Activated T-cell treated with anti-CD3 and anti-CD28 coated beads, Interleukin-2, amount 50 U/mL, for 4 hours (primary cell): ENCODE results near the gene TTLL11. TPM values are rescaled to one million over a fixed set of nuclear protein-coding genes. Genes with fewer than 3 reads are reported as not detected.
"Not testable (repeated sequence)": the region's sequence is repeated elsewhere in the genome, so short reads cannot be mapped to it uniquely, and the experiment has no call there.

Source experiments
- ATAC-seq, 2 donors: fragments of 200-7000 bp; cut with Tn5 transposase; one replicate each; pipeline ENCODE4 v1.10.0; 2021
- DNase-seq: peaks from one replicate; pipeline ENCODE4 v3.0.0-alpha.2; 2020
- H3K27me3 Mint-ChIP-seq: one replicate; pipeline ENCODE4 v1.8.0; 2021; ENCODE audit warnings: low read depth, mixed read lengths
- H3K36me3 Mint-ChIP-seq: one replicate; pipeline ENCODE4 v1.8.0; 2022; ENCODE audit warnings: mixed read lengths; ENCODE audit not compliant: insufficient read depth
- H3K4me1 Mint-ChIP-seq: one replicate; pipeline ENCODE4 v1.8.0; 2021; ENCODE audit warnings: low read depth, mixed read lengths
- H3K4me3 Mint-ChIP-seq: one replicate; pipeline ENCODE4 v1.8.0; 2021; ENCODE audit warnings: mild to moderate bottlenecking, moderate library complexity, mixed read lengths
- H3K9me3 Mint-ChIP-seq: one replicate; pipeline ENCODE4 v1.8.0; 2021; ENCODE audit warnings: mixed read lengths
- total RNA-seq, 3 donors: library from RNA; stranded (reverse); gene quantifications; one replicate each; pipeline ENCODE4 v1.2.1, GENCODE V29; 2021

The TTLL11 gene
- total RNA-seq, 3 donors from 2014 or later, result 4.2 to 5.1 (median 4.7) TPM

DNA sequence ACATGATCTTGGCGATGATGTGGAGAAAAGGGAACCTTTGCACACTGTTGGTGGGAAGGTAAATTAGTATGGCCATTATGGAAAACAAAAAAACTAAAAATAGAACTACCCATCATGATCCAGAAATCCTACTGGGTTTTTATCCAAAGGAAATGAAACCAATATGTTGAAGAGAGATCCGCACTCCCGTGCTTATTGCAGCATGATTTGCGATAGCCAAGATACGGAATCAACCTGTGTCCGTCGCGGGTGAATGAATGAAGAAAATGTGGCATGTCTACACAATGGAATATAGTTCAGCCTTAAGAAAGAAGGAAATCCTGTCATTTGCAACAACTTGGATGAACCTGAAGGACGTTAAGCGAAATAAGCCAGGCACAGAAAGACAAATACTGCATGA lies 84.5 kb downstream of the TTLL11 start:
- DNase-seq (no peak), ATAC-seq (no peak)
- H3K4me1 Mint-ChIP-seq, result no peaks in the 10 kb centered on the region
- peaks cover 5% of the 10 kb centered on the region for H3K36me3 Mint-ChIP-seq
- H3K27me3 Mint-ChIP-seq, result no peaks in the 10 kb centered on the region
- H3K9me3 Mint-ChIP-seq, result no peaks in the 10 kb centered on the region
- no peak overlapping the region for H3K4me3 Mint-ChIP-seq

DNA sequence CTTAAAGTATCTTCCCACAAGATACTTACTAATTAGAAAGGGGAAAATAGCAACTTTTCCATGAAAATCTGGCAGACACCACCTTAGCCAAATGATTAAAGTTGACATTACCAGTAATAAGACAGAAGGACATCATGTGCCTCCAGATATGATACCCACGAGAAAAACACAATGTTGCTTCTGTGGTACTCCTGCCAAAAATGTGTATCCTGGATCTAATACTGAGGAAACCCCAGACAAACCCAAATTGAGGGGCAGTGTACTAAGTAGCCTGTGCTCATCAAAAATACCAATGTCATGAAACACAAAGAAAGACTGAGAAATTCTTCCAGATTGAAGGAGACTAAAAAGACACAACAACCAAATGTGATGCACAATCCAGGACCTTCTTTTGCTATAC lies 85.3 kb downstream of the TTLL11 start:
- no peak for DNase-seq
- peaks cover 5% of the 10 kb centered on the region for H3K36me3 Mint-ChIP-seq
- H3K27me3 Mint-ChIP-seq, result no peaks in the 10 kb centered on the region
- H3K4me3 Mint-ChIP-seq, result no peak overlapping the region
- no peak for ATAC-seq
- H3K9me3 Mint-ChIP-seq, result no peaks in the 10 kb centered on the region
- H3K4me1 Mint-ChIP-seq, result no peaks in the 10 kb centered on the region

DNA sequence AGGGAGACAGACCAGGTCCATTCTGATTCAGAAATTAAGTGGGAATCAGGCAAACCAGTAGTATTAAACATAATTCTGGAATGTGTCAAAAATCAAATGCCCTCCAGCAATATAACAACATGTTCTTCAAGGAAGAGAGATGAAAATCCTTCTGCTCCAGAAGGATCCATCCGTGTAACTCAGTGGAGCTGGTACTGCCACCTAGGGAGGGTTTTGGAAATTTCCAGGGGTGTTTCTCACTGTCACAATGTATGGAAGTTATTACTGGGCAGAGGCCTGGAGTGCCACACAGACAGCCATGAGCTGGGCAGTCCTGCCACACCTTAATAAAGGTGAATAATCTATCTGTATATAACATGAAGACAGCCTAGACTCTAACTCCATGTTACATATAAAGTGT lies 87.5 kb downstream of the TTLL11 start:
- H3K27me3 Mint-ChIP-seq, result no peaks in the 10 kb centered on the region
- no peaks in the 10 kb centered on the region for H3K4me1 Mint-ChIP-seq
- H3K4me3 Mint-ChIP-seq, result no peak overlapping the region
- ATAC-seq (no peak), DNase-seq (no peak)
- no peaks in the 10 kb centered on the region for H3K36me3 Mint-ChIP-seq
- H3K9me3 Mint-ChIP-seq, result no peaks in the 10 kb centered on the region

DNA sequence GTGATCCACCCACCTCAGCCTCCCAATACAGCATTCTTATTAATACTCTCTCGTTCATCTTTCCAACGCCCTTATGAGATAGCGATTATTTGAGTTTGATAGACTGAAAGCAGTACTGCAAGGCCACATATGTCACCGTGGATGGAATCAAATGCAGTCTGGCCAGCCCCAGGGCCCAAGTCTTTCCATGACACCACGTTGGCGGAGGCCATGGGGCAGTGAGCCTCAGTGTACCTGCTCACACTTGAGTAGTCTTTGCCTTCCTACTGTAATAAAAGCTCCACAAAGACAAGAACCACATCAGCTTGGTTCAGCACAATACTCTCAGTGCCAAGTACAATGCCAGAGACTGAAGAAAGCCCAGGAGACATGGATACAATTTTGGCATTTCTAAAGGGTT lies 88.5 kb downstream of the TTLL11 start:
- ATAC-seq (no peak), DNase-seq (no peak)
- Mint-ChIP-seq H3K9me3 (no peaks in the 10 kb centered on the region), H3K4me1 (no peaks in the 10 kb centered on the region), H3K27me3 (no peaks in the 10 kb centered on the region), H3K36me3 (no peaks in the 10 kb centered on the region), H3K4me3 (no peak overlapping the region)

DNA sequence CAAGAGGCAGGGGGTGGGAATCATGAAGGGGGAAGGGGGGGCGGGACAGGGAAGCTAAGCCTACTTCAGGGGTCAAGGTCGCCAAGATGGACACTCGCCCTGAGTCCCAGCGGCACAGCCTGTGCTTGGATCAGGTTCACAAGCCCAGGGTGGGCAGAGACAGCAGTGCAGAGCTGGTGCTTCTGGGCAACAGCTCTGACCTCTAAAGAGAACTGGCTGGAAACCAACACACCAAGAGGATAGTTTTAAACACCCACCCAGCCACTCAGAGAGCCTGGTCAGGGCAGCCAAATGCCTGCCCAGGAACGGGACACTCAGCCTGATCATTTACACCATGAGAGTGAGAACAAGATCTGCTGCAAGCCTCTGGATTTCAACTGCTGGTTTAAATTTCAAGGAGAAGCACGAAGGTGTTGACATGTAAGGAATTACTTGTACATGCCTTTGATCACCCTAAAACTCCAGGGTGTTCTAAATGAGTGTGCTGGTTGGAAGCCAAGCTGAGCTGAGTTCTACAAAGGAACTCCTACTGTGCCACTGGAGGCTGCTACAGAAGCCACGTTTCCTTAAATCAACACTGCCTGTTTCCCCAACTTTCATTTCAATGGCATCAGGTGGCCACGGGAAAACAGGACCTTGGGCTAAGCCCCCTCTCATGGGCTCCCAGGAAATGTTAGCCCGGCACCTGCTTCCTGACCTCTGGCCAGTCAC lies 91.5 kb downstream of the TTLL11 start:
- Mint-ChIP-seq H3K9me3 (no peaks in the 10 kb centered on the region), H3K27me3 (no peaks in the 10 kb centered on the region), H3K4me3 (no peak overlapping the region), H3K4me1 (no peaks in the 10 kb centered on the region), H3K36me3 (no peaks in the 10 kb centered on the region)
- no peak for DNase-seq
- no peak for ATAC-seq

DNA sequence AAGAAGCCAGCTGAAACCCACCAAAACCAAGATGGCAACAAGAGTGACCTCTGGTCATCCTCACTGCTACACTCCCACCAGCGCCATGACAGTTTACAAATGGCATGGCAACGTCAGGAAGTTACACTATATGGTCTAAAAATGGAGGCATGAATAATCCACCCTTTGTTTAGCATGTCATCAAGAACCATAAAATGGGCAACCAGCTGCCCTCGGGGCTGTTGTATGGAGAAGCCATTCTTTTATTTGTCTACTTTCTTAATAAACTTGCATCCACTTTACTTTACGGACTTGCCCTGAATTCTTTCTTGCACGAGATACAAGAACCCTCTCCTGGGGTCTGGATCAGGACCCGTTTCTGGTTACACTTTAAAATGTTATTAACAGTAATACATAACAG lies 92.6 kb downstream of the TTLL11 start:
- not testable (repeated sequence) for DNase-seq, H3K4me3 Mint-ChIP-seq, H3K4me1 Mint-ChIP-seq, H3K9me3 Mint-ChIP-seq, ATAC-seq, H3K36me3 Mint-ChIP-seq, H3K27me3 Mint-ChIP-seq

DNA sequence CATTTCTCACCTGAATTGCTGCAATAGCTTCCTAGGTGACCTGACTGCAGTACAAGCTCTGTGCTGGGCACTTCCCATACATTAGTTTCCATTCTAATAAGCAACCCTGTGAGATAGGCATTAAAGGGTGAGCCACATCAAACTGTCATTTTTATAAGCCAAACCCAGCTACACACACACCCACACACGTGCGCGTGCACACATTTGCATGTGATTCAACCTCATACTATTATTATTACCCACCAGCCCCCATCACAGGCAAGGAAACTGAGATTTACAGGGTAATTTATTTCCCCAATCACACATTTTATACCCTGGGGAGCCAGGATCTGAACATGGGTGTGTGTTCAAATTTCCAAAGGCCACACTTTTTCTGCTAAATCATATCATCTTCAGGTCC lies 93.6 kb downstream of the TTLL11 start:
- ATAC-seq (peak in 1 of 2 donors; percentile 14), DNase-seq (no peak)
- Mint-ChIP-seq H3K27me3 (no peaks in the 10 kb centered on the region), H3K9me3 (no peaks in the 10 kb centered on the region), H3K4me1 (no peaks in the 10 kb centered on the region), H3K4me3 (no peak overlapping the region), H3K36me3 (no peaks in the 10 kb centered on the region)

DNA sequence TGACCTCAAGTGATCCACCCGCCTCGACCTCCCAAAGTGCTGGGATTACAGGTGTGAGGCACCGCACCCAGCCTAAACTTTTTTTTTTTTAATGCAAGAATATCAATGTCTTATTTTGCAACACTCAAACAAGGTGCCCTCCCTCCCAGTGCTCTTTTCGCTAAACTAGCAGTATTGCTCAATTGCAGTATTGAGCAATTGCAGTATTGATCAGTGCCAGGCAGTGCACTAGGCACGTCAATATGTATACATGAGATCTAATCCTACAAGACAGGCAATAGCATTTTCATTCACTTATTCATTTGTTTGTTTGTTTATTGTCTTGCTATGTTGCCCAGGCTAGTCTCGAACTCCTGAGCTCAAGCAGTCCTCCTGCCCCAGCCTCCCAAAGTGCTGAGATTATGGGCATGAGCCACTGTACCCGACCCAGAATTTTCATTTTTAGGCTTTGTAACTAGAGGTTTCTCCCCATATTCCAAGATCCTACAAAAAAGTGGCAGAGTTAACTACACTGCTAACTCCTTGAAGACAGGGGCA lies 94.5 kb downstream of the TTLL11 start:
- Mint-ChIP-seq H3K36me3 (no peaks in the 10 kb centered on the region), H3K4me1 (no peaks in the 10 kb centered on the region), H3K27me3 (no peaks in the 10 kb centered on the region), H3K4me3 (no peak overlapping the region), H3K9me3 (no peaks in the 10 kb centered on the region)
- DNase-seq, result no peak
- no peak for ATAC-seq

DNA sequence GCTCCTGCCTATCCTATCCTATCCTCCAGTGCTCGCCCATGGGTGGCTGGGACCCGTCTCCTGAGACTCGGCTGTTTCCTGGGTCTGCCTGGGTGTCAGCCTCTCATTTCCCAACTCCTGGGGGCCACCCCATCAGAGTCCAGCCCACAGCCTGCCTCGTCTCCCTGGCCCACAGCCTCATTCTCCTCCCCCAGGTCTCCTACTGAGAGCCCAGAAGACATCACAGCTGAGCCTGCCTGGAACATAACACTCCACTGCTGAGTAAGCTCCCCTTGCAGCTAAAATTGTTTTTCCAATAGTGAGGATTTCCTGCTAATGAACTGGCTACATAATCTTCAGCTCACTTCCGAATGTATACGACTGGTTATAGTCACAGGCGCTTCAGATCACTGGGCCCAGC lies 95.3 kb downstream of the TTLL11 start:
- H3K27me3 Mint-ChIP-seq, result no peaks in the 10 kb centered on the region
- H3K4me1 Mint-ChIP-seq, result no peaks in the 10 kb centered on the region

DNA sequence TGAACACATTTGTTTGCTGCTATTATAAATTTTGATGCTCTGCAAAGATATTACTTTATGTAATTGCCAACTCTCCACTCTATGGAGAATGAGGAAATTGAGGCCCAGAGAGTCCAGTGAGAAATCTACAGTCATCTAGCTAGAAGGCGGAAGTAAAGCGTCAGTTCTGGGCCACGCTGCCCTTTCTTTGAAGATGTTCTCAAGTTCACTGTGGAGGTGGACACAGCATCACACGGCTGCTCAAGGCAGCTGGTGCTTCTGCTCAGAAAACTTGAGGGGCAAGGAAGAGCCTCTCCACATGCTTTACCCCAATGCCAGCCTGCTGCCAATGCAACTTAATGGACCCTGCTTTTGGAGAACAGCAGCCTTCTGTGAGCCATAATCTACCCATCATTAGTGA lies 96.3 kb downstream of the TTLL11 start:
- no peaks in the 10 kb centered on the region for H3K36me3 Mint-ChIP-seq
- no peaks in the 10 kb centered on the region for H3K9me3 Mint-ChIP-seq
- no peaks in the 10 kb centered on the region for H3K27me3 Mint-ChIP-seq
- no peak overlapping the region for H3K4me3 Mint-ChIP-seq
- H3K4me1 Mint-ChIP-seq, result no peaks in the 10 kb centered on the region
- DNase-seq, result no peak
- no peak for ATAC-seq

More for the DNA sequence above, 95.3 kb downstream of the TTLL11 start:
- ATAC-seq (no peak), DNase-seq (no peak)
- Mint-ChIP-seq H3K9me3 (no peaks in the 10 kb centered on the region), H3K4me3 (no peak overlapping the region), H3K36me3 (no peaks in the 10 kb centered on the region)

DNA sequence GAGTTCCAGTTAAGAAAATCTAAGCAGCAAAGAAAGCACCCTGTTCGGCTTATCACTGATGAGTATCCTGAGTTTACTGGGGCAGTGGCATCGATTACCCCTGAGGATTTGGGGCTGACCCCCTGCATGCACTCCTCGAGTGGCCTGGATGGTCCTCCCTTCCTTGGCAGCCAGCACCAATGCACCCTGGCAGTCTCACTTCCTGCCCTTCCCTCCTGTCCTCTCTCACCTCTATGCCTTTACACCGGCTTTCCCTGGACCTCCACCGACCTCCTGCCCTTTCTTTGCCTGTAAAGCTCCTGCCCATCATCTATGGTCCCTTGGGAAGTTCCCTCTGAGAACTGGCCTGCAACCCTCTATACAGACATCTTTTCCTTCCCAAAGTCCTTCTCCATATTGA lies 97.1 kb downstream of the TTLL11 start:
- DNase-seq (no peak), ATAC-seq (no peak)
- no peaks in the 10 kb centered on the region for H3K27me3 Mint-ChIP-seq
- H3K9me3 Mint-ChIP-seq, result no peaks in the 10 kb centered on the region
- no peak overlapping the region for H3K4me3 Mint-ChIP-seq
- no peaks in the 10 kb centered on the region for H3K36me3 Mint-ChIP-seq
- H3K4me1 Mint-ChIP-seq, result no peaks in the 10 kb centered on the region

DNA sequence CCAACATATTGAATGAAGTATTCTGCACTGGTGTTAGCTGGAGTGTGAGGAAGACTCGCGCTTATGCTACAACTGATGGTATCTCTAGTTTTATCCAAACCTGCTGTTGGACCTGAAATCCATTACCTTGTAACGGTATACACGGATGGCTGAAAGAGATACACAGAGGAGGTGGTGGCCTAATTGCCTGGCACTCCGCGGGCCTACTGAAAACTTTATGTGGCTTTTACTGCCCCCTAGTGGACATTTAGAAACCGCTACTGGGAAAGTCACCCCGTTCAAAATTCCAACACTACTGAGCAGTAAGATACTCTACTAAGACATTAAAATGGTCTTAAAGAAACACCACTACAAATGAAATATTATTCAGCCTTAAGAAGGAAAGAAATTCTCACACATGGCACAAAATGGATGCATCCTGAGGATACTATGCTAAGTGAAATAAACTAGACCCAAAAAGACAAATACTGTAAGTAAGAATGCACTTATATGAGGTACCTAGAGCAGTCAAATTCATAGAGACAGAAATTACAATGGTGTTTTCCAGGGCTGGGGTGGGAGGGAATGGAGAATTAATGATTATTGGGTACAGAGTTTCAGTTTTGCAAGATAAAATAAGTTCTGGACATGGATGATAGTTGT lies 100.4 kb downstream of the TTLL11 start:
- peaks cover 10% of the 10 kb centered on the region for H3K36me3 Mint-ChIP-seq
- DNase-seq (no peak), ATAC-seq (peak in 1 of 2 donors; percentile 62)
- H3K27me3 Mint-ChIP-seq, result no peaks in the 10 kb centered on the region
- H3K4me1 Mint-ChIP-seq, result no peaks in the 10 kb centered on the region
- no peak overlapping the region for H3K4me3 Mint-ChIP-seq
- H3K9me3 Mint-ChIP-seq, result no peaks in the 10 kb centered on the region

DNA sequence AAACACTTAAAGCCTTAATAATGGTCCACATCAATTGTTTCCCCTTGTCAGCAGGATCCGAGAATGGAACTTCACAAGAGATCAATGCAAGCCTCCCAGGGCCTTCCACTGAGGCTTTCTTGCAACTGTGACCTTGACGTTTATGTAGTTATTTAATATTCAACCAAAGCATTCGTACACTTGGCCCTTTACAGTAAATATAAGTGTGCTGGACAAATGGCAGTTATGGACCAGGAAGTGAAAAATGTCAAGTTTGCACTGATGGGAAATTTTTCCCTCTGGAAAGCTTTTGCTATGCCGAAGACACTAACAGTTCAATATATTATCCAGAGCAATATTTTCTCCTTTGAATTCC lies 101.8 kb downstream of the TTLL11 start:
- no peak for DNase-seq
- Mint-ChIP-seq H3K4me3 (no peak overlapping the region), H3K27me3 (no peaks in the 10 kb centered on the region), H3K36me3 (peaks cover 10% of the 10 kb centered on the region), H3K4me1 (no peaks in the 10 kb centered on the region), H3K9me3 (no peaks in the 10 kb centered on the region)
- no peak for ATAC-seq

DNA sequence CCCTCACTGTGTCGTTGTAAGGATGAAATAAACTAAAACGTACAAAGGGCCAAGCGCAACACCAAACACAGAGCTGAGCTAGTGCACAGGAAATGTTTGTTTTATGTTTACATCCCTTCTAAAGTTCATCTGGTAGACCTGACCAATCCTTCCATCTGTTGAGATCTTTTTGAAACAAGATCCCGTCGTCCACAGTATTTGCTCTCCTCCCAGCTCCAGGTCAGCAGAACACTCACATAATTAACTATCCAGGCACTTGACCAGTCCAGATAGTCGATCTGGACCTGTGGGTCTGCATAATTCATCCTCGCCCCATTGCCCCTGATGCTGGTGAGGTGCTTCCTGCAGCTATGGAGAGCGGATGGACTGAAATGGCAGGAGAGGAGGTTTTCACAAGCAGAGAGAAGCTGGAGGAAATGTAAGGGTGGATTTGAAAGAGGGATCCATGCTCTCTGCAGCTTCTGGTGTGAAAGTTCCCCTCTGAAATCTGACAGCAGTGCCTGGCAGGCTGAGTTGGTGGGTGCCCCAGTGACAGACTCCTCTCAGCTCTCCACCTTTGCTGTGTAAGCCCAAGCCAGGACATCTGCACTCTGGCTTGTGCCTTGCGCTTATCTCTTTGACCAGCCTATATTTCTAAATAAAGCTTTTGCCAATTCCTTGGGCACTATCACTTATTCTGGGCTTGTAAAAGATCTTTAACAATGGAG lies 102.4 kb downstream of the TTLL11 start:
- H3K9me3 Mint-ChIP-seq, result no peaks in the 10 kb centered on the region
- ATAC-seq, result no peak
- DNase-seq, result no peak
- H3K36me3 Mint-ChIP-seq, result peaks cover 10% of the 10 kb centered on the region
- no peak overlapping the region for H3K4me3 Mint-ChIP-seq
- no peaks in the 10 kb centered on the region for H3K27me3 Mint-ChIP-seq
- no peaks in the 10 kb centered on the region for H3K4me1 Mint-ChIP-seq

DNA sequence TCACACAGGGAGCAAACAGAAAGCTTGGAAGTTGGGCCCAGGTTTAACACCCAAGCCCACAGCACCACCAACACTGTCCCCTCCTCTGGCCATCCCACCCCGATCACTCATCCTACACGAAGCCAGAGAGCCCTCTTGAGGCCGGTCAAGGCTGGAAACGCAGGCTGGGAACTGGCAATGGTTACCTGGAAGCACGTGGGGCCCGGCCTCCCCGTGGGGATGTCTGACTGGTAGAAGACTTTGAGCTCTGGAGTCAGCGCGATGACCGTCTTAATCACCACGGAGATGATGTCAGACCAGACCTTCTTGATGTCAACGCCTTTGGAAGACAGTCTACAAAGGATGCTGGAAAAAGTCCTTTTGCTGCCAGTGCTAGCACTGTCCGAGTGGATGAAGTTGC lies 104.1 kb downstream of the TTLL11 start:
- Mint-ChIP-seq H3K27me3 (no peaks in the 10 kb centered on the region), H3K36me3 (peaks cover 14% of the 10 kb centered on the region), H3K4me1 (no peaks in the 10 kb centered on the region), H3K9me3 (no peaks in the 10 kb centered on the region), H3K4me3 (no peak overlapping the region)
- no peak for ATAC-seq
- DNase-seq, result no peak
